H1 (cell line): ENCODE results near the gene CAMKK1. TPM values are rescaled to one million over a fixed set of nuclear protein-coding genes. Genes with fewer than 3 reads are reported as not detected.

Experiments
- CREB1 ChIP-seq: IDR thresholded peaks from 2 replicates; pipeline ENCODE4 v1.6.1; 2012; ENCODE audit warnings: inconsistent platforms
- CTCF ChIP-seq, 3 experiments: IDR thresholded peaks; 1 replicate in 2 of 3; 2 replicates in 1 of 3; pipeline versions ENCODE4 v1.5.1 to v1.6.1; 2011; ENCODE audit warnings: low read length in 3 of 3, mild to moderate bottlenecking in 3 of 3, inconsistent platforms in 2 of 3, low read depth in 1 of 3, moderate library complexity in 1 of 3; ENCODE audit not compliant: insufficient read depth in 1 of 3; ENCODE audit errors: control extremely low read depth in 1 of 3
- GABPA ChIP-seq: IDR thresholded peaks from 2 replicates; pipeline ENCODE4 v1.6.1; 2011; ENCODE audit warnings: mild to moderate bottlenecking, low read length, moderate library complexity, borderline replicate concordance; ENCODE audit not compliant: insufficient read depth
- KDM4A ChIP-seq: IDR thresholded peaks from one replicate; pipeline ENCODE4 v1.7.1; 2012; ENCODE audit warnings: low read depth, mild to moderate bottlenecking, moderate library complexity, low read length, inconsistent platforms; ENCODE audit not compliant: severe bottlenecking
- MAX ChIP-seq: IDR thresholded peaks from 2 replicates; pipeline ENCODE4 v1.6.1; 2012; ENCODE audit warnings: inconsistent platforms
- PHF8 ChIP-seq: fragments of 200-600 bp; sonication (generic); conservative IDR thresholded peaks from 2 replicates; pipeline ENCODE4 v1.7.1; 2012; ENCODE audit warnings: low read depth, mild to moderate bottlenecking, inconsistent platforms, low read length, moderate library complexity
- polyA plus RNA-seq, 7 experiments: library from polyadenylated mRNA; depleted of rRNA in 3 of 7; stranded (reverse) in 5 of 7; unstranded in 2 of 7; fragments of >200 nt in 5 of 7; fragments of 200-250 nt in 2 of 7; gene quantifications; 1 replicate in 5 of 7; 2 replicates in 1 of 7; 4 replicates in 1 of 7; pipeline versions ENCODE4 v1.2.1 to v1.2.3, GENCODE V29; 2011 to 2013; ENCODE audit warnings: missing spikeins in 2 of 7, mixed read lengths in 2 of 7
- total RNA-seq: library from RNA; stranded (reverse); fragmentation: NEBNext Ultra II Directional; extraction: Animal tissue kit (Norgen Biotek cat#: 25700); gene quantifications from 2 replicates; pipeline ENCODE4 v1.2.1, GENCODE V29; 2021

CAMKK1 gene
- total and polyA plus RNA-seq, 2 of the 8 experiments (the other 6 are each of a cell fraction or from before 2014, with no cell fraction given) = 7.1 to 7.6 TPM

- TF ChIP-seq CTCF (IDR thresholded peaks at IDR 0.05; ENCODE audit: control extremely low read depth in 1 of 3, insufficient read depth in 1 of 3, low read depth in 1 of 3, low read length in 3 of 3) (peak; percentile 97 to 99 (median 99)), KDM4A (no peak), PHF8 (no peak), MAX (no peak), GABPA (peak; percentile 69; the same call in 1 of the 2 replicates), CREB1 (peak; percentile 59)
Observed at GRCh38 chr17:3913531-3914311, 20.9 kb upstream of the CAMKK1 start (continued).
